Measurements from ENCODE around the gene SEMA4D. TPM values are rescaled to one million over a fixed set of nuclear protein-coding genes. Genes with fewer than 3 reads are reported as not detected.

SEMA4D gene
- total and polyA plus RNA-seq, 2 experiments from 2014 or later, result 9.4 to 10.4 TPM

DNA sequence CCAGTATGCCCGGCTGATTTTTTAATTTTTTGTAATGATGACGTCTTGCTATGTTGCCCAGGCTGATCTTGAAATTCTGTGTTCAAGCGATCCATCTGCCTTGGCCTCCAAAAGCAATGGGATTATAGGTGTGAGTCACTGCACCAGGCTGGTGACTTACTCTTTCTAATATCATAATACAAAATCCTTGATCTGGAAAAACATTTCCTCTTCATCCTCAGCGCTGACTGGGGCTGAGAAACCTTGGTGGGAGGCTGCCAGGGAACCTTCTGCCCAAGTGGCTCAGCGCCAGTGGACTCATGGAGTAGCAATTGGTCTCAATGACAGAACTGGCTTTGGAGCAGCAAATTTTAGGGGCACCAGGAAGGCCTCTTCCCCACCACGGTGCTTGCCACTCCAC lies 17.5 kb upstream of the SEMA4D start:
- no peaks in the 10 kb centered on the region for H3K9me3 ChIP-seq (ENCODE audit: low read depth)
- TF ChIP-seq EZH2 (IDR thresholded peaks at IDR 0.05; ENCODE audit: borderline replicate concordance), result no peak
- H3K27me3 ChIP-seq, result no peaks in the 10 kb centered on the region
- H3K79me2 ChIP-seq, result no peaks in the 10 kb centered on the region
- no peaks in the 10 kb centered on the region for H4K20me1 ChIP-seq (ENCODE audit: insufficient read depth, poor library complexity, severe bottlenecking)
- H3K36me3 ChIP-seq (replicated peaks; ENCODE audit: insufficient read depth, low read depth), result no peaks in the 10 kb centered on the region
- H3K4me1 ChIP-seq (ENCODE audit: insufficient read depth), result no peaks in the 10 kb centered on the region
- H3K4me2 ChIP-seq, result no peak overlapping the region
- 88% methylated on average over 6 of the region's 6 CpGs for WGBS (ENCODE audit: low lambda C conversion rate, missing lambda C conversion rate)
- no peak overlapping the region for H2AFZ ChIP-seq
- no peaks in the 10 kb centered on the region for H3K9me2 ChIP-seq (replicated peaks; ENCODE audit: insufficient read depth)
- DNase-seq (ENCODE audit: low spot score), result no peak
- H3K27ac ChIP-seq, result no peak overlapping the region
- H3K4me3 ChIP-seq, result no peak overlapping the region

DNA sequence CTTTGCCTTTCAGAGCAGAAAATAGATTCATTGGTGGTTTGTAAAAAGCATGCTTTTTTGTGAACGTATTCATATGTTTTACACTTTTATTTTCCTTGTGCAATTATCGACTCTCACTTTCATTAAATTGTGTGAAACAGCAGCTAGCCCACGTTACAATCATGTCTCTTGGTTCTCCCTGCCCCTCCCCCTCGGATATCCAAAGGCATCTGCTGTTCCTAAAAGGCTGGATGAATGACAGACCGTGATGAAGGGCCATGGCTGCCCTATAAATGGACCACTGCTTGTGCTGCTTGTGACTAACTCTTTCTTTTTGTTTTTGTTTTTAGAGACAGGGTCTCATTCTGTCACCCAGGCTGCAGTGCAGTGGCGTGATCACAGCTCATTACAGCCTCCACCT lies 17.0 kb upstream of the SEMA4D start:
- Histone ChIP-seq H3K27ac (no peak overlapping the region), H3K9me2 (replicated peaks; ENCODE audit: insufficient read depth) (no peaks in the 10 kb centered on the region), H3K4me2 (no peak overlapping the region), H3K27me3 (no peaks in the 10 kb centered on the region), H3K4me3 (no peak overlapping the region), H4K20me1 (ENCODE audit: insufficient read depth, poor library complexity, severe bottlenecking) (no peaks in the 10 kb centered on the region), H3K9me3 (ENCODE audit: low read depth) (no peaks in the 10 kb centered on the region), H3K79me2 (no peaks in the 10 kb centered on the region), H2AFZ (no peak overlapping the region), H3K4me1 (ENCODE audit: insufficient read depth) (no peaks in the 10 kb centered on the region), H3K36me3 (replicated peaks; ENCODE audit: insufficient read depth, low read depth) (no peaks in the 10 kb centered on the region)
- no peak for DNase-seq (ENCODE audit: low spot score)
- TF ChIP-seq EZH2phosphoT487 (IDR thresholded peaks at IDR 0.05; ENCODE audit: low read depth, severe bottlenecking, unreplicated experiment) (no peak), EZH2 (IDR thresholded peaks at IDR 0.05; ENCODE audit: borderline replicate concordance) (no peak)
- TF ChIP-seq, protein P1, sequence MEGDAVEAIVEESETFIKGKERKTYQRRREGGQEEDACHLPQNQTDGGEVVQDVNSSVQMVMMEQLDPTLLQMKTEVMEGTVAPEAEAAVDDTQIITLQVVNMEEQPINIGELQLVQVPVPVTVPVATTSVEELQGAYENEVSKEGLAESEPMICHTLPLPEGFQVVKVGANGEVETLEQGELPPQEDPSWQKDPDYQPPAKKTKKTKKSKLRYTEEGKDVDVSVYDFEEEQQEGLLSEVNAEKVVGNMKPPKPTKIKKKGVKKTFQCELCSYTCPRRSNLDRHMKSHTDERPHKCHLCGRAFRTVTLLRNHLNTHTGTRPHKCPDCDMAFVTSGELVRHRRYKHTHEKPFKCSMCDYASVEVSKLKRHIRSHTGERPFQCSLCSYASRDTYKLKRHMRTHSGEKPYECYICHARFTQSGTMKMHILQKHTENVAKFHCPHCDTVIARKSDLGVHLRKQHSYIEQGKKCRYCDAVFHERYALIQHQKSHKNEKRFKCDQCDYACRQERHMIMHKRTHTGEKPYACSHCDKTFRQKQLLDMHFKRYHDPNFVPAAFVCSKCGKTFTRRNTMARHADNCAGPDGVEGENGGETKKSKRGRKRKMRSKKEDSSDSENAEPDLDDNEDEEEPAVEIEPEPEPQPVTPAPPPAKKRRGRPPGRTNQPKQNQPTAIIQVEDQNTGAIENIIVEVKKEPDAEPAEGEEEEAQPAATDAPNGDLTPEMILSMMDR (IDR thresholded peaks at IDR 0.05; ENCODE audit: poor library complexity), result no peak
- WGBS (ENCODE audit: low lambda C conversion rate, missing lambda C conversion rate), result 82% methylated on average over 6 of the region's 6 CpGs

- H3K27ac ChIP-seq, result no peak overlapping the region
- H3K9me3 ChIP-seq (ENCODE audit: low read depth), result no peaks in the 10 kb centered on the region
- WGBS (ENCODE audit: low lambda C conversion rate, missing lambda C conversion rate), result 82% methylated on average over 5 of the region's 5 CpGs
- no peaks in the 10 kb centered on the region for H3K27me3 ChIP-seq
- no peak for DNase-seq (ENCODE audit: low spot score)
- no peak overlapping the region for H3K4me3 ChIP-seq
- no peak overlapping the region for H2AFZ ChIP-seq
- no peaks in the 10 kb centered on the region for H3K4me1 ChIP-seq (ENCODE audit: insufficient read depth)
- H3K79me2 ChIP-seq, result no peaks in the 10 kb centered on the region
- H4K20me1 ChIP-seq (ENCODE audit: insufficient read depth, poor library complexity, severe bottlenecking), result no peaks in the 10 kb centered on the region
- no peaks in the 10 kb centered on the region for H3K36me3 ChIP-seq (replicated peaks; ENCODE audit: insufficient read depth, low read depth)
- no peak overlapping the region for H3K4me2 ChIP-seq
- TF ChIP-seq, protein P1 (IDR thresholded peaks at IDR 0.05; ENCODE audit: poor library complexity), result no peak
- TF ChIP-seq EZH2phosphoT487 (IDR thresholded peaks at IDR 0.05; ENCODE audit: low read depth, severe bottlenecking, unreplicated experiment) (no peak), EZH2 (IDR thresholded peaks at IDR 0.05; ENCODE audit: borderline replicate concordance) (no peak)
- no peaks in the 10 kb centered on the region for H3K9me2 ChIP-seq (replicated peaks; ENCODE audit: insufficient read depth)
Measured at GRCh38 chr9:89514337-89514736, 16.4 kb upstream of the SEMA4D start.

- DNase-seq (ENCODE audit: low spot score), result no peak
- H3K4me1 ChIP-seq (ENCODE audit: insufficient read depth), result no peaks in the 10 kb centered on the region
- no peak for TF ChIP-seq EZH2phosphoT487 (IDR thresholded peaks at IDR 0.05; ENCODE audit: low read depth, severe bottlenecking, unreplicated experiment)
- TF ChIP-seq, protein P1 (IDR thresholded peaks at IDR 0.05; ENCODE audit: poor library complexity), result no peak
- TF ChIP-seq EZH2 (IDR thresholded peaks at IDR 0.05; ENCODE audit: borderline replicate concordance), result no peak
- WGBS (ENCODE audit: low lambda C conversion rate, missing lambda C conversion rate), result 96% methylated on average over 3 of the region's 3 CpGs
- H3K79me2 ChIP-seq, result no peaks in the 10 kb centered on the region
- H3K9me3 ChIP-seq (ENCODE audit: low read depth), result no peaks in the 10 kb centered on the region
- no peak overlapping the region for H3K4me2 ChIP-seq
- no peaks in the 10 kb centered on the region for H3K9me2 ChIP-seq (replicated peaks; ENCODE audit: insufficient read depth)
- no peaks in the 10 kb centered on the region for H3K36me3 ChIP-seq (replicated peaks; ENCODE audit: insufficient read depth, low read depth)
- no peak overlapping the region for H2AFZ ChIP-seq
- no peak overlapping the region for H3K4me3 ChIP-seq
- H4K20me1 ChIP-seq (ENCODE audit: insufficient read depth, poor library complexity, severe bottlenecking), result no peaks in the 10 kb centered on the region
- no peak overlapping the region for H3K27ac ChIP-seq
- no peaks in the 10 kb centered on the region for H3K27me3 ChIP-seq
Measured at GRCh38 chr9:89513837-89514236, 15.9 kb upstream of the SEMA4D start.
